22Rv1 (cell line): Measurements from ENCODE around the gene TAF3.

Source experiments
- H3K27ac ChIP-seq: fragments of 450-650 bp; 2 replicates; pipeline ENCODE4 v1.5.1; 2017
- CTCF ChIP-seq: fragments of 450-650 bp; IDR thresholded peaks from 2 replicates; pipeline ENCODE4 v1.5.1; 2017; ENCODE audit warnings: mild to moderate bottlenecking
- ZFX ChIP-seq: fragments of 450-650 bp; IDR thresholded peaks from 2 replicates; pipeline ENCODE4 v1.6.1; 2017; ENCODE audit warnings: antibody characterized with exemption, borderline replicate concordance

TAF3 gene

GRCh38 chr10:7834262-7834661 is 16.0 kb downstream of the TAF3 start:
- TF ChIP-seq CTCF (no peak), ZFX (no peak)
- no peak overlapping the region for H3K27ac ChIP-seq

GRCh38 chr10:7836571-7836970 is 18.3 kb downstream of the TAF3 start:
- TF ChIP-seq ZFX (no peak), CTCF (no peak)

GRCh38 chr10:7846591-7846990 is 28.3 kb downstream of the TAF3 start:
- TF ChIP-seq ZFX, result no peak
- no peak for TF ChIP-seq CTCF
- no peak overlapping the region for H3K27ac ChIP-seq

More at GRCh38 chr10:7836571-7836970, 18.3 kb downstream of the TAF3 start:
- H3K27ac ChIP-seq, result no peak overlapping the region

GRCh38 chr10:7853226-7853842 is 35.0 kb downstream of the TAF3 start:
- TF ChIP-seq CTCF, result no peak
- TF ChIP-seq ZFX, result no peak
- peak overlapping the region; percentile 57 for H3K27ac ChIP-seq

- no peak for TF ChIP-seq ZFX
- TF ChIP-seq CTCF, result no peak
- peak overlapping the region; percentile 57 for H3K27ac ChIP-seq
Observed at GRCh38 chr10:7853890-7854289, 35.6 kb downstream of the TAF3 start.

- TF ChIP-seq CTCF (no peak), ZFX (no peak)
- peak overlapping the region; percentile 57; the same call in 1 of the 2 replicates for H3K27ac ChIP-seq
Observed at GRCh38 chr10:7855205-7855604, 36.9 kb downstream of the TAF3 start.

- H3K27ac ChIP-seq, result peak overlapping the region; percentile 43
- TF ChIP-seq ZFX (no peak), CTCF (no peak)
Observed at GRCh38 chr10:7856678-7857077, 38.4 kb downstream of the TAF3 start.
